HEK293 (cell line): Measurements from ENCODE around the gene ADCY10.

ENCODE experiments used
- CTCF ChIA-PET: fragments of 350-600 bp; formaldehyde crosslinking; extraction: SDS; loops from one replicate; lab custom pipeline; 2021; ENCODE audit warnings: antibody characterized with exemption; lab: Yijun Ruan, JAX
- POLR2A ChIA-PET: fragments of 300-600 bp; formaldehyde crosslinking; extraction: SDS; loops from one replicate; lab custom pipeline; 2020; ENCODE audit warnings: antibody characterized with exemption, inconsistent platforms; lab: Yijun Ruan, JAX
- H3K27ac ChIP-seq: fragments of 200-500 bp; sonication (Bioruptor generic); 2 replicates; pipeline ENCODE4 v1.5.1; 2014; ENCODE audit warnings: low read depth, low read length, control low read depth, inconsistent platforms; ENCODE audit errors: extremely low read depth
- H3K36me3 ChIP-seq, 2 experiments: fragments of 200-500 bp in 1 of 2; sonication (Bioruptor generic) in 1 of 2; 1 replicate in 1 of 2; 2 replicates in 1 of 2; pipeline ENCODE4 v1.5.1; 2014 to 2017; ENCODE audit warnings: inconsistent platforms in 2 of 2, low read length in 2 of 2; ENCODE audit not compliant: control insufficient read depth in 2 of 2, insufficient read depth in 1 of 2
- H3K4me1 ChIP-seq: fragments of 200-500 bp; sonication (Bioruptor generic); 2 replicates; pipeline ENCODE4 v1.5.1; 2014; ENCODE audit warnings: mild to moderate bottlenecking, low read length, inconsistent platforms; ENCODE audit not compliant: control insufficient read depth, insufficient read depth
- H3K4me3 ChIP-seq: 2 replicates; pipeline ENCODE4 v1.5.1; 2011; ENCODE audit warnings: low read depth, mild to moderate bottlenecking, control low read depth, low read length, moderate library complexity
- H3K9me3 ChIP-seq: fragments of 200-500 bp; sonication (Bioruptor generic); 2 replicates; pipeline ENCODE4 v1.5.1; 2014; ENCODE audit warnings: low read depth, low read length, inconsistent platforms; ENCODE audit not compliant: control insufficient read depth, insufficient read depth
- BCL11B ChIP-seq: fragments of 450-650 bp; formaldehyde crosslinking; IDR thresholded peaks from 2 replicates; pipeline ENCODE4 v1.5.1; 2016; ENCODE audit warnings: low read depth, missing biosample characterization, missing genetic modification characterization
- KLF9 ChIP-seq: fragments of 450-650 bp; formaldehyde crosslinking; IDR thresholded peaks from 2 replicates; pipeline ENCODE4 v1.5.1; 2016; ENCODE audit warnings: missing biosample characterization, missing genetic modification characterization, low read depth
- MEIS1 ChIP-seq: sonication (generic); formaldehyde crosslinking; IDR thresholded peaks from 2 replicates; pipeline ENCODE4 v1.8.1; 2022; ENCODE audit warnings: missing genetic modification reagents, mild to moderate bottlenecking, borderline replicate concordance
- MYNN ChIP-seq: fragments of 450-650 bp; formaldehyde crosslinking; IDR thresholded peaks from 2 replicates; pipeline ENCODE4 v1.5.1; 2016; ENCODE audit warnings: missing biosample characterization, missing genetic modification characterization, borderline replicate concordance
- SALL2 ChIP-seq: fragments of 450-650 bp; formaldehyde crosslinking; IDR thresholded peaks from 2 replicates; pipeline ENCODE4 v1.5.0; 2017; ENCODE audit warnings: missing biosample characterization, mild to moderate bottlenecking, missing genetic modification characterization, borderline replicate concordance
- ZBTB7A ChIP-seq: fragments of 450-650 bp; formaldehyde crosslinking; IDR thresholded peaks from 2 replicates; pipeline ENCODE4 v1.5.1; 2016; ENCODE audit warnings: low read depth, missing biosample characterization, missing genetic modification characterization
- ZFP41 ChIP-seq: fragments of 450-650 bp; formaldehyde crosslinking; IDR thresholded peaks from 2 replicates; pipeline ENCODE4 v1.5.1; 2016; ENCODE audit warnings: missing biosample characterization, missing genetic modification characterization, borderline replicate concordance
- ZIC2 ChIP-seq: fragments of 450-650 bp; formaldehyde crosslinking; IDR thresholded peaks from 2 replicates; pipeline ENCODE4 v1.5.1; 2016; ENCODE audit warnings: missing biosample characterization, missing genetic modification characterization
- ZNF121 ChIP-seq: fragments of 450-650 bp; formaldehyde crosslinking; IDR thresholded peaks from 2 replicates; pipeline ENCODE4 v1.5.1; 2016; ENCODE audit warnings: missing biosample characterization, missing genetic modification characterization
- ZNF132 ChIP-seq: fragments of 450-650 bp; formaldehyde crosslinking; IDR thresholded peaks from 2 replicates; pipeline ENCODE4 v1.5.1; 2017; ENCODE audit warnings: missing biosample characterization, missing genetic modification characterization, borderline replicate concordance
- ZNF292 ChIP-seq: fragments of 450-650 bp; formaldehyde crosslinking; IDR thresholded peaks from 2 replicates; pipeline ENCODE4 v1.5.1; 2016; ENCODE audit warnings: low read depth, missing biosample characterization, missing genetic modification characterization, borderline replicate concordance
- ZNF354C ChIP-seq: fragments of 450-650 bp; formaldehyde crosslinking; IDR thresholded peaks from 2 replicates; pipeline ENCODE4 v1.5.1; 2016; ENCODE audit warnings: missing biosample characterization, missing genetic modification characterization, low read depth, borderline replicate concordance
- ZNF366 ChIP-seq: fragments of 450-650 bp; formaldehyde crosslinking; conservative IDR thresholded peaks from 2 replicates; pipeline ENCODE4 v1.5.1; 2016; ENCODE audit warnings: missing biosample characterization, missing genetic modification characterization
- ZNF423 ChIP-seq: fragments of 450-650 bp; formaldehyde crosslinking; IDR thresholded peaks from 2 replicates; pipeline ENCODE4 v1.5.1; 2016; ENCODE audit warnings: missing biosample characterization, missing genetic modification characterization
- ZNF510 ChIP-seq: fragments of 450-650 bp; formaldehyde crosslinking; IDR thresholded peaks from 2 replicates; pipeline ENCODE4 v1.5.1; 2018; ENCODE audit warnings: mild to moderate bottlenecking, missing genetic modification characterization, missing biosample characterization; ENCODE audit not compliant: insufficient replicate concordance
- ZNF521 ChIP-seq: fragments of 450-650 bp; formaldehyde crosslinking; IDR thresholded peaks from 2 replicates; pipeline ENCODE4 v1.5.1; 2017; ENCODE audit warnings: missing biosample characterization, mild to moderate bottlenecking, missing genetic modification characterization
- ZNF530 ChIP-seq: fragments of 450-650 bp; formaldehyde crosslinking; IDR thresholded peaks from 2 replicates; pipeline ENCODE4 v1.5.1; 2016; ENCODE audit warnings: low read depth, missing biosample characterization, missing genetic modification characterization
- ZNF555 ChIP-seq: fragments of 450-650 bp; formaldehyde crosslinking; conservative IDR thresholded peaks from 2 replicates; pipeline ENCODE4 v1.5.1; 2017; ENCODE audit warnings: missing biosample characterization, mild to moderate bottlenecking, missing genetic modification characterization, inconsistent platforms
- ZNF658 ChIP-seq: fragments of 450-650 bp; formaldehyde crosslinking; IDR thresholded peaks from 2 replicates; pipeline ENCODE4; 2016; ENCODE audit warnings: missing biosample characterization, missing genetic modification characterization
- ZNF701 ChIP-seq: fragments of 450-650 bp; formaldehyde crosslinking; IDR thresholded peaks from 2 replicates; pipeline ENCODE4 v1.5.1; 2016; ENCODE audit warnings: missing biosample characterization, missing genetic modification characterization
- ZNF785 ChIP-seq: fragments of 450-650 bp; formaldehyde crosslinking; IDR thresholded peaks from 2 replicates; pipeline ENCODE4 v1.5.1; 2016; ENCODE audit warnings: missing biosample characterization, missing genetic modification characterization
- TF ChIP-seq, protein P1 (sequence below): fragments of 450-650 bp; formaldehyde crosslinking; IDR thresholded peaks from 2 replicates; pipeline ENCODE4 v1.5.1; 2016; ENCODE audit warnings: missing biosample characterization, missing genetic modification characterization
- TF ChIP-seq, protein P2 (sequence below): fragments of 450-650 bp; formaldehyde crosslinking; IDR thresholded peaks from 2 replicates; pipeline ENCODE4 v1.5.1; 2016; ENCODE audit warnings: missing biosample characterization, missing genetic modification characterization, low read depth

ADCY10 gene

GRCh38 chr1:167880580-167881021, 33.3 kb downstream of the ADCY10 start:
- no peak overlapping the region for H3K4me3 ChIP-seq
- no peak overlapping the region for H3K27ac ChIP-seq
- H3K36me3 ChIP-seq: no peaks in the 10 kb centered on the region
- no peaks in the 10 kb centered on the region for H3K4me1 ChIP-seq
- ChIA-PET POLR2A (no interaction called here), CTCF (interaction anchor here (0.7 kb wide), 2 partner anchors 201 to 299 kb away, joined by 3 to 5 read pairs; no protein-coding TSS in a partner anchor)
- TF ChIP-seq ZNF701 (tag by site-specific recombination) (no peak), SALL2 (tag by site-specific recombination) (no peak), ZNF423 (tag by site-specific recombination) (no peak), ZNF292 (tag by site-specific recombination) (no peak), ZNF521 (tag by site-specific recombination) (no peak), BCL11B (tag by site-specific recombination) (no peak), ZNF658 (tag by site-specific recombination) (no peak), ZNF121 (no peak), ZNF510 (tag by site-specific recombination) (no peak), ZNF354C (no peak), ZBTB7A (tag by site-specific recombination) (no peak), MYNN (tag by site-specific recombination) (no peak)
- TF ChIP-seq, protein P1, sequence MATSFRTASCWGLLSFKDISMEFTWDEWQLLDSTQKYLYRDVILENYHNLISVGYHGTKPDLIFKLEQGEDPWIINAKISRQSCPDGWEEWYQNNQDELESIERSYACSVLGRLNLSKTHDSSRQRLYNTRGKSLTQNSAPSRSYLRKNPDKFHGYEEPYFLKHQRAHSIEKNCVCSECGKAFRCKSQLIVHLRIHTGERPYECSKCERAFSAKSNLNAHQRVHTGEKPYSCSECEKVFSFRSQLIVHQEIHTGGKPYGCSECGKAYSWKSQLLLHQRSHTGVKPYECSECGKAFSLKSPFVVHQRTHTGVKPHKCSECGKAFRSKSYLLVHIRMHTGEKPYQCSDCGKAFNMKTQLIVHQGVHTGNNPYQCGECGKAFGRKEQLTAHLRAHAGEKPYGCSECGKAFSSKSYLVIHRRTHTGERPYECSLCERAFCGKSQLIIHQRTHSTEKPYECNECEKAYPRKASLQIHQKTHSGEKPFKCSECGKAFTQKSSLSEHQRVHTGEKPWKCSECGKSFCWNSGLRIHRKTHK (tag by site-specific recombination): no peak
- TF ChIP-seq, protein P2, sequence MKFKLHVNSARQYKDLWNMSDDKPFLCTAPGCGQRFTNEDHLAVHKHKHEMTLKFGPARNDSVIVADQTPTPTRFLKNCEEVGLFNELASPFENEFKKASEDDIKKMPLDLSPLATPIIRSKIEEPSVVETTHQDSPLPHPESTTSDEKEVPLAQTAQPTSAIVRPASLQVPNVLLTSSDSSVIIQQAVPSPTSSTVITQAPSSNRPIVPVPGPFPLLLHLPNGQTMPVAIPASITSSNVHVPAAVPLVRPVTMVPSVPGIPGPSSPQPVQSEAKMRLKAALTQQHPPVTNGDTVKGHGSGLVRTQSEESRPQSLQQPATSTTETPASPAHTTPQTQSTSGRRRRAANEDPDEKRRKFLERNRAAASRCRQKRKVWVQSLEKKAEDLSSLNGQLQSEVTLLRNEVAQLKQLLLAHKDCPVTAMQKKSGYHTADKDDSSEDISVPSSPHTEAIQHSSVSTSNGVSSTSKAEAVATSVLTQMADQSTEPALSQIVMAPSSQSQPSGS (tag by site-specific recombination): no peak
- TF ChIP-seq, all 188 proteins: peak for 0
- H3K9me3 ChIP-seq: no peaks in the 10 kb centered on the region

DNA sequence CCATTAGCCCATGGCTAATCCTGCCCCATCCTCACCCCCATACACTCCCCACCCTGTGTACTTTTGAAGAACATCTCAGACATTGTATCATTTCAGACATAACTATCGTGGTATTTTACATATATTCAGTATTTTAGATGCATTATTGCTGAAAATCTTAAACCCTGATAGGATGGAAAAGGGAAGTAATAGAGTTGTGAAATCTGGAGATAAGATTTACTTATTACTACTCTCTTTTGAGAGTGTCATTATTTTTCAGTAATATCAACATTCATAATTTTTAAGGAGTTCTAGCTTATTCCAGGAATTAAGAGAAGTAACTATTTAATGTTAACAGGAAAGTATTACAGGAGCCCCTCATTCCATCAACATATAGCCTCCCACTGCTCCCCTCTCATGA, 34.4 kb downstream of the ADCY10 start:
- Histone ChIP-seq H3K36me3 (no peaks in the 10 kb centered on the region), H3K4me3 (no peak overlapping the region), H3K27ac (no peak overlapping the region), H3K9me3 (no peaks in the 10 kb centered on the region), H3K4me1 (no peaks in the 10 kb centered on the region)
- no peak for TF ChIP-seq ZFP41
- TF ChIP-seq ZNF785 (tag by site-specific recombination): no peak
- TF ChIP-seq ZNF530 (tag by site-specific recombination): no peak
- no peak for TF ChIP-seq ZIC2 (tag by site-specific recombination)
- no peak for TF ChIP-seq ZNF555
- no peak for TF ChIP-seq KLF9
- TF ChIP-seq ZNF366: no peak
- no peak for TF ChIP-seq MEIS1 (CRISPR knock-in tag)
- no peak for TF ChIP-seq ZNF132
- POLR2A ChIA-PET: no interaction called here
- CTCF ChIA-PET: no interaction called here
